COLO668 (cell line): ENCODE results near the gene GPATCH1.

Source experiments
- DNase-seq: peaks from one replicate; lab custom pipeline; 2025; ENCODE audit not compliant: unreplicated experiment; lab: John Stamatoyannopoulos, UW

Gene GPATCH1

GRCh38 chr19:33063356-33063752, 17.6 kb upstream of the GPATCH1 start:
- DNase-seq = peak; percentile 73

- peak; percentile 48 for DNase-seq
Observed at GRCh38 chr19:33063753-33064457, 17.1 kb upstream of the GPATCH1 start.

- DNase-seq = peak; percentile 68
Observed at GRCh38 chr19:33064458-33064791, 16.6 kb upstream of the GPATCH1 start.

GRCh38 chr19:33064792-33065550, 16.0 kb upstream of the GPATCH1 start, which contains the start of gene RHPN2:
RHPN2 (minus strand) TSS chr19:33064888; CDS start chr19:33064852, 36 bp downstream.
- peak; percentile 72 for DNase-seq

GRCh38 chr19:33066543-33066942, 14.4 kb upstream of the GPATCH1 start:
- DNase-seq = no peak

GRCh38 chr19:33067121-33067520, 13.9 kb upstream of the GPATCH1 start:
- no peak for DNase-seq

GRCh38 chr19:33071887-33072286, 9.1 kb upstream of the GPATCH1 start:
- no peak for DNase-seq

- DNase-seq = no peak
Observed at GRCh38 chr19:33075519-33075918, 5.5 kb upstream of the GPATCH1 start.

- no peak for DNase-seq
Observed at GRCh38 chr19:33085570-33086128, 4.7 kb downstream of the GPATCH1 start.

GRCh38 chr19:33086955-33087354, 6.0 kb downstream of the GPATCH1 start:
- no peak for DNase-seq

- peak; percentile 4 for DNase-seq
Observed at GRCh38 chr19:33089010-33089409, 8.0 kb downstream of the GPATCH1 start.

- DNase-seq = no peak
Observed at GRCh38 chr19:33090179-33090578, 9.2 kb downstream of the GPATCH1 start.

GRCh38 chr19:33093420-33094210, 12.6 kb downstream of the GPATCH1 start:
- DNase-seq = no peak

- DNase-seq = no peak
Observed at GRCh38 chr19:33094436-33095067, 13.6 kb downstream of the GPATCH1 start.

GRCh38 chr19:33096005-33096404, 15.0 kb downstream of the GPATCH1 start:
- DNase-seq = no peak

GRCh38 chr19:33098055-33098534, 17.1 kb downstream of the GPATCH1 start:
- no peak for DNase-seq

GRCh38 chr19:33100894-33101644, 20.1 kb downstream of the GPATCH1 start:
- DNase-seq = no peak

GRCh38 chr19:33102893-33103292, 21.9 kb downstream of the GPATCH1 start:
- DNase-seq = no peak

- no peak for DNase-seq
Observed at GRCh38 chr19:33108161-33108560, 27.2 kb downstream of the GPATCH1 start.
